K562 (cell line): Measurements from ENCODE around the gene TANC1. TPM values are rescaled to one million over a fixed set of nuclear protein-coding genes. Genes with fewer than 3 reads are reported as not detected.

ENCODE experiments used
- FOSL1 ChIP-seq: fragments of 200-800 bp; sonication (Bioruptor generic); conservative IDR thresholded peaks from 2 replicates; pipeline ENCODE4 v1.6.1; 2016; ENCODE audit warnings: missing genetic modification characterization, missing compliant biosample characterization
- HINFP ChIP-seq: fragments of 450-650 bp; conservative IDR thresholded peaks from 2 replicates; pipeline ENCODE4 v1.6.1; 2016; ENCODE audit warnings: missing genetic modification characterization, low read depth, mild to moderate bottlenecking, control low read depth, missing compliant biosample characterization
- MCM7 ChIP-seq, 2 experiments: fragments of 450-650 bp; IDR thresholded peaks; 2 replicates each; pipeline ENCODE4 v1.6.1; 2016 to 2018
- NFXL1 ChIP-seq: fragments of 450-650 bp; formaldehyde crosslinking; IDR thresholded peaks from 2 replicates; pipeline ENCODE4 v1.4.0; 2021; ENCODE audit warnings: mild to moderate bottlenecking
- PHB2 ChIP-seq: fragments of 450-650 bp; IDR thresholded peaks from 2 replicates; pipeline ENCODE4 v1.6.1; 2017; ENCODE audit warnings: low read depth
- PREB ChIP-seq: sonication (generic); formaldehyde crosslinking; IDR thresholded peaks from 2 replicates; pipeline ENCODE4 v1.8.1; 2023; ENCODE audit warnings: mild to moderate bottlenecking, missing genetic modification reagents
- ZNF583 ChIP-seq: fragments of 250-450 bp; sonication (Bioruptor Pico); IDR thresholded peaks from 2 replicates; pipeline ENCODE4 v1.4.0; 2020
- ZNF592 ChIP-seq: fragments of 450-650 bp; IDR thresholded peaks from 2 replicates; pipeline ENCODE4 v1.6.1; 2017; ENCODE audit warnings: antibody characterized with exemption, mild to moderate bottlenecking
- ZNF75A ChIP-seq: fragments of 450-650 bp; formaldehyde crosslinking; IDR thresholded peaks from 2 replicates; pipeline ENCODE4 v1.4.0; 2020; ENCODE audit warnings: mild to moderate bottlenecking
- polyA plus RNA-seq, 8 experiments: library from polyadenylated mRNA; depleted of rRNA in 4 of 8; stranded (reverse) in 5 of 8; unstranded in 3 of 8; fragments of >200 nt; fragmentation: Nextera tagmentation in 2 of 8; fragmentation: Illumina TruSeq in 1 of 8; extraction: Ambion mirVana in 2 of 8; extraction: Trizol in 1 of 8; gene quantifications; 2 replicates each; pipeline versions ENCODE4 v1.2.1 to v1.2.3, GENCODE V29; 2011 to 2014; ENCODE audit warnings: inconsistent platforms in 1 of 8, missing spikeins in 1 of 8
- total RNA-seq, 7 experiments: library from RNA; depleted of rRNA in 6 of 7; stranded (reverse); fragments of >200 nt in 6 of 7; fragmentation: Illumina TruSeq in 2 of 7; extraction: Trizol in 2 of 7; gene quantifications; 2 replicates each; pipeline versions ENCODE4 v1.2.1 to v1.2.3, GENCODE V29; 2011 to 2021; ENCODE audit warnings: low replicate concordance in 1 of 7

The TANC1 gene
- total and polyA plus RNA-seq, 9 of the 15 experiments (the other 6 are each of a cell fraction or from before 2014, with no cell fraction given) = under 0.01 to 0.20 (median 0.07) TPM; not detected in 1

- 0 out of 2 replicates have a peak, but pooled peaks have one; percentile 20 for TF ChIP-seq ZNF592
- peak; percentile 71 for TF ChIP-seq FOSL1 (tag)
- TF ChIP-seq PREB (CRISPR knock-in tag) = no peak
- TF ChIP-seq MCM7 (IDR thresholded peaks at IDR 0.05) = no peak
- no peak for TF ChIP-seq NFXL1 (CRISPR knock-in tag)
- TF ChIP-seq PHB2 = no peak
- TF ChIP-seq ZNF75A (CRISPR knock-in tag) = no peak
- 0 out of 2 replicates have a peak, but pooled peaks have one; percentile 32 for TF ChIP-seq HINFP
- no peak for TF ChIP-seq ZNF583
Observed at GRCh38 chr2:159131914-159132281, 163.5 kb downstream of the TANC1 start (continued).
